HG02610 (cell line): Measurements from ENCODE around the gene AHRR.
"Not testable (repeated sequence)": the region's sequence is repeated elsewhere in the genome, so short reads cannot be mapped to it uniquely, and the experiment has no call there.

Source experiments
- ATAC-seq: cut with Tn5 transposase; IDR thresholded peaks from one replicate; pipeline ENCODE4 v1.9.1; 2021; ENCODE audit warnings: mild to moderate bottlenecking, moderate library complexity; ENCODE audit not compliant: unreplicated experiment

The AHRR gene

GRCh38 chr5:321230-321725 lies at the start of gene AHRR:
Gene AHRR (plus strand): TSS chr5:321714. CDS start chr5:343903, 22,189 bp downstream.
- ATAC-seq: peak; percentile 55

- peak; percentile 14 for ATAC-seq
Measured at GRCh38 chr5:271828-272167, 49.7 kb upstream of the AHRR start.

GRCh38 chr5:273091-273490 lies 48.4 kb upstream of the AHRR start:
- ATAC-seq: not testable (repeated sequence)

GRCh38 chr5:273491-273890 lies 48.0 kb upstream of the AHRR start:
- not testable (repeated sequence) for ATAC-seq

GRCh38 chr5:274346-274745 lies 47.2 kb upstream of the AHRR start:
- not testable (repeated sequence) for ATAC-seq

GRCh38 chr5:278646-279045 lies 42.9 kb upstream of the AHRR start:
- no peak for ATAC-seq

- ATAC-seq: not testable (repeated sequence)
Measured at GRCh38 chr5:279051-279665, 42.4 kb upstream of the AHRR start.

- no peak for ATAC-seq
Measured at GRCh38 chr5:285991-286557, 35.4 kb upstream of the AHRR start.

GRCh38 chr5:290200-290599 lies 31.3 kb upstream of the AHRR start:
- not testable (repeated sequence) for ATAC-seq

- ATAC-seq: not testable (repeated sequence)
Measured at GRCh38 chr5:291345-291744, 30.2 kb upstream of the AHRR start.

GRCh38 chr5:294788-295187 lies 26.7 kb upstream of the AHRR start:
- ATAC-seq: not testable (repeated sequence)

- not testable (repeated sequence) for ATAC-seq
Measured at GRCh38 chr5:296207-296606, 25.3 kb upstream of the AHRR start.

GRCh38 chr5:296954-297353 lies 24.6 kb upstream of the AHRR start:
- not testable (repeated sequence) for ATAC-seq

- ATAC-seq: not testable (repeated sequence)
Measured at GRCh38 chr5:297448-297847, 24.1 kb upstream of the AHRR start.

GRCh38 chr5:297991-298736 lies 23.4 kb upstream of the AHRR start:
- not testable (repeated sequence) for ATAC-seq

GRCh38 chr5:298737-299125 lies 22.8 kb upstream of the AHRR start:
- no peak for ATAC-seq

GRCh38 chr5:299921-300320 lies 21.6 kb upstream of the AHRR start:
- ATAC-seq: not testable (repeated sequence)

GRCh38 chr5:300691-301435 lies 20.7 kb upstream of the AHRR start:
- ATAC-seq: not testable (repeated sequence)

GRCh38 chr5:302416-302815 lies 19.1 kb upstream of the AHRR start:
- not testable (repeated sequence) for ATAC-seq

- ATAC-seq: no peak
Measured at GRCh38 chr5:302966-303365, 18.5 kb upstream of the AHRR start.

- not testable (repeated sequence) for ATAC-seq
Measured at GRCh38 chr5:303741-304140, 17.8 kb upstream of the AHRR start.
